SH-SY5Y (cell line): ENCODE data around the gene CMTM4.

Source experiments
- GATA2 ChIP-seq: IDR thresholded peaks from 2 replicates; pipeline ENCODE4 v1.6.1; 2011; ENCODE audit warnings: mild to moderate bottlenecking, low read depth, low read length
- GATA3 ChIP-seq: IDR thresholded peaks from 2 replicates; pipeline ENCODE4 v1.6.1; 2011; ENCODE audit warnings: low read depth, mild to moderate bottlenecking, low read length, moderate library complexity

CMTM4 gene

DNA sequence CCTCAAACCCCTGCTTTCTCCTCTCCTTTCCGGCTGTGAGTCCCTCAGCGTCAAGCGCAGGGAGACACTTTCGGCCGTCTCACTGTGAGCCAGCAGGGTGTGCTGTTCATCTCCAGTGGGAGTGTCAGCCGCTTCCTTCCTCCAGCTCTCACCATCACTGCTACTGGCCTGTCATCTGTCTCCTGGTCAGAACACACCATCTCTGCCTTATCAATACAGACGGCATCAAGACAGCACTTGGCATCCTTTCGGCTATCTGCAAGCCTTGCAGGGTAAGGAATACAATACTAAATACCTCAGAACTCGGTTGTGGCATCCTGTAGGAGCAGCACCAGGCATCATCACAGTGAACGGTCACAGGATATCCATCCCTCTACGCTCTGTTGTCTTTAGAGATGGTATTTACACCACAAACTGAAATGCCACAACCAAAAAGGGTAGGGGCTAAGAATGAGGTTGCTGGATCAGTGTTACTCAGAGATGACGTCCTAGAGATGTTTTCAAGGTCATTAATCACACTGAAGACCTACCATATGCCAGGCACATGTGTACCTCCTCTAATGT lies 20.7 kb upstream of the CMTM4 start:
- TF ChIP-seq GATA3 (no peak), GATA2 (no peak)

DNA sequence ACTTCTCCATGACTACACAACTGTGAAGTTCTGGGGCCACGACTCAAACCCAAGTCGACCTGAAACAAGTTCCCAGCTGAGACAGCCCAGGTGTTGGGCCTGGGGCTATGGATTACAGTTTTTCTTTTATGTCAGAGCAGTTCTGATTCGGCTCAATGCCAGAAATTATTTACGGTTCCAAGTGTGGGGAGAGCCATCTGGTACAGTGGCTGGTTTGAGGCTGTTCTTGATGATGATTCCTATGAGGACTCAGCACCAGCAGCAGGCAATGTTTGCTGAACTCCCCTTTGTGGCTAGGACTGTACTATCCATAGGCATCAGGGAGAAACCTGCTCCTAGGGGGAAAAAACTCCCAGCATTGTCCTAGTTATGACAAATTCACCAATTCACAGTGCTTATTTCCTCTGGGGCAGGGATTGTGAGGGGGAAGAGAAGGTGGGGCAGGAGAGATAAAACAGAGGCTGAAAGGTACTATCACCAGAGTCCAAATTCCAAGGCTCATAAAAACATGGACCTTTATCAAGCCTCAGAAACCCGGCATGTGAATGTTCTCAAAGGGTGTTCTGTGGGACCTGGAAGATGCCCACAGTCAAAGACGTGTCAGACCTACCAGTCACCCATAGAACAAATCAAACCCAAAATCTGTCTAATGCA lies 18.2 kb upstream of the CMTM4 start:
- TF ChIP-seq GATA2 (no peak), GATA3 (no peak)

DNA sequence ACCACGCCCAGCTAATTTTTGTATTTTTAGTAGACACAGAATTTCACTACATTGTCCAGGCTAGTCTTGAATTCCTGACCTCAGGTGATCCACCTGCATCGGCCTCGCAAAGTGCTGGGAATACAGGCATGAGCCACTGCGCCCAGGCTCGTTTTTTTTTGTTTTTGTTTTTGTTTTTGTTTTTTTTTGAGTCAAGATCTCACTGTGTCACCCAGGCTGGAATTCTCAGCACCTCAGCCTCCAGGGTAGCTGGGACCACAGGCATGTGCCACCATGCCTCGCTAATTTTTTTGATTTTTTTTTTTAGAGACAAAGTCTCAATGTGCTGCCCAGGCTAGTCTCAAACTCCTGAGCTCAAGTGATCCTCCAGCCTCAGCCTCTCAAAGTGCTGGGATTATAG lies 17.5 kb upstream of the CMTM4 start:
- TF ChIP-seq GATA3 (no peak), GATA2 (no peak)

DNA sequence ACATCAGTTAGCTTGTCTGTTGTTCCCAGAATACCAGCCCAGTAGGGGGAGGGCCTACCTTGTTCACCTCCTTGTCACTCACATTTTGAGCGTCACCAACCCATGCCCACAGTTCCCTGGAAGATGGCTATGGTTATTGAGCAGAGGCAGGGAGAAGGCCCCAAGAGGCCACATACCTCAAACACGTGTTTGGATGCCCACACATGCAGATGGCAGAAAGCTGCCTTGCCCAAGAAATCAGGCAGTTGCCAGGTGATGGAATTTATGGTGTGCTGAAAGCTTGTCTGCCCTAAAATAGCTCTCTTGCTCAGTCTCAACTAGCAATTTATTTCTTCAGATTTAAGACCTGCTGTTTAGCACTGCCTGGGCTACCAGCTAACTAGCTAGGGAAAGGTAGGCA lies 16.5 kb upstream of the CMTM4 start:
- TF ChIP-seq GATA2 (no peak), GATA3 (no peak)

DNA sequence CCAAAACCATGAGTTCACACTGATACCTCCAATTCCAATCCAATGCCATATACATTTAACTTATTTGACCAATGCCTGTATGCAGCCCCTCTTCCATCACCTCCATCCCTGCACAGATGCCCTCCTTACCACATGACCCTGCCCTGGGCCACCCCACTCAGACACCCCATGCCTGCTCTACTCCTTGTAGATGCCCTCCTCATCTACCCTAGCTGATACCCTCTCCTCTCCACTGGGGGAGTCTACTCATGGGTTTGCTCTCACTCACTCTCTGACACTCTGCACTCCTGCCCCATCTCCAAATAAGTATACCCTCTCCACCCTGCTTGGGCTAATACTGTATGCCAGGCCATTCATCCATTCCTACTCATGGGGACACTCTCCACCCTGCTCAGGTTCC lies 16.0 kb upstream of the CMTM4 start:
- TF ChIP-seq GATA2 (no peak), GATA3 (no peak)

DNA sequence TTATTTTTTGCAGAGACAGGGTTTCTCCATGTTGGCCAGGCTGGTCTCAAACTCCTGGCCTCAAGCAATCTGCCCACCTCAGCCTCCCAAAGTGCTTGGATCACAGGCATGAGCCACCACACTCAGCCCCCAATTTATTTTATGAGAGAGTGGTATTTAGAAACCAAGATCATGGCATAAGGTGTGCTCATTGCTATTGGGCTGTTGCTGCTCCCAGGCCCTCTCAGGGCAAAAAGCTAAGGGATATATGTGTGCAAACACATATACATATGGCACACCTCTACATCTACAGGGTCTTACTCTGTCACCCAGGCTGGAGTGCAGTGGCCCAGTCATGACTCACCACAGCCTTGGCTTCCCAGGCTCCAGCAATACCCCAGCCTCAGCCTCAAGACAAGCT lies 15.0 kb upstream of the CMTM4 start:
- TF ChIP-seq GATA2, result no peak
- TF ChIP-seq GATA3, result no peak

DNA sequence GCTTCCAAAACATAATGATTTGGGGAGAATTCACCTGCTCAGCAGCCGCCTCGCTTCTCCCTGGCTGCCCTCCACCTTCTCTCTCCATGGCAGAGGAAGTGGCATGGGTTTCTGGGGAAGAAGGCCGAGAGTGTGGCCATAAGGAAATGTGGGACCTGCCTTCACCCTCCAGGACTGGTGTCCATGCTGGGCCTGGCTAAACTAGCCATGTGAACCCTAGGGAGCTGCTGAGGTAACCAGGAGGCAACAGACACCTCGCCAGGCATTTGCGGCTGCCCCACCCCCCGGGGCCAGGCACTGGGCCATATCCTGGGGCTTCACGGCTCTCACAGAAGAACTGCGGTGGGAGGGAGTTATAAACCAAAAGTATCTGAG lies 9.9 kb upstream of the CMTM4 start:
- TF ChIP-seq GATA2 (no peak), GATA3 (no peak)

DNA sequence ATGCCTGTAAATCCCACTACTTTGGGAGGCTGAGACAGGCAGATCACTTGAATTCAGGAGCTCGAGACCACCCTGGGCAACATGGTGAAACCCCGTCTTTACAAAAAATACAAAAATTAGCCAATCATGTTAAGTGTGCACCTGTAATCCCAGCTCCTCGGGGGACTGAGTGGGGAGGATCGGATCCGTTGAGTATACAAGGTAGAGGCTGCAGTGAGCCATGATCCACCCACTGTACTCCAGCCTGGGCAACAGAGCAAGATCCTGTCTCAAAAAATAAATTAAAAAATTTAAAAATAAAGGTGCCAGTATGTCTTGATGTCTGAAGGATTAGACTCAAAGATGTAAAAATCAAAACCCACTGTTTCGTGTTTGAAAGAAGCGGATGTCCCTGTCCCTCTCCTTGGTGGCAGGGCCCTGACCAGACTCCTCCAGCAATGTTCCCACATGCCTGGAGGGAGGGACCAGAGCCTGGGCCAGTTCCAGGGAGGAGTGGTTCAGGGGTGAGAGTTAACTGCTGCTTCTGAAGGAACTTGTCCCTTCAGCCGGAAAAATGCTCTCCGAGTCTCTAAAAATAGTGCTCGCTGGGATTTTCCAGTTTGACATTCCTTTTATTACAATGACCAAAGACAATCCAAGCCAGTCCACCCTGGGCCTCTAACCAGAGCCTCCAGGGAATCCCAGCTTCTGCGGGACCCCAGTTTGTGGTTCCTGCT lies 9.4 kb upstream of the CMTM4 start:
- TF ChIP-seq GATA3, result no peak
- no peak for TF ChIP-seq GATA2

DNA sequence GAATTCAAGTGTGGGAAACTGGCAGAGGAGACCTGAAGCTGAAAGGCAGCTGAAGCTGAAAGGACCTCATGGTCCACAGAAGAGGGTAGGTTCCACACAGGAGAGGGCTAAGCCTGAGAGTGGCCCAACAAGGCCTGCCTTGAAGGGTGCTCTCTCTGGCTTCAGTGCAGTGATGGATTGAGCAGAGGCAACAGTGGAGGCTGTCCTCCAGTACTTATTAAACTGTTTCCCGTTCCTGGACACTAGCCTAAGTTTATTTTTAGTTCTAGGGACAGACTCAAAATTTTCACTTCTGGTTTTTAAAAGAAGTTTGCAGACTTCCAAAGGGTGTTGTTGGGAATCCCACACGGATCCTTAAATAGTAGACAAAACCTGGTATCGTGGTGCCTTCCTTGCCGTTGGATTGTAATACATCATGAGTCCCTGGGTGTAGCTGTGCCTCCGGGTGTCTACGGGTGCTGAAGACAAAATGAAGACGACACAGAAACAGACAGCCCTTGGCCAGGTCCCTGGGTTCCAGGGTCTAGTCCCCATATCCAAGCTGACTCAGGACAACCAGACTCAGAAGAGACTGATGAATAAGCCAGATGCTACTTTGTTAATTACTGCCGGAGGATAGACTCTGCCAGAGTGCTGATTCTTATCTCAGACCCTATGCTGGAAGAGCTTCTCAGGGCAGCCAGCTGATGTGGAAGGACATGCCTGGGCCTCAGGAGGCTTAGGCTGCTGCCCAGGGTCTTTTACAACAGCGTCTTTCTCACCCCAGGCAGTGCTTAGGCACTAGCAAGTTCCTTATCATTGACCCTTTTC lies 7.1 kb upstream of the CMTM4 start:
- peak; percentile 96 for TF ChIP-seq GATA2
- peak; percentile 85 for TF ChIP-seq GATA3

DNA sequence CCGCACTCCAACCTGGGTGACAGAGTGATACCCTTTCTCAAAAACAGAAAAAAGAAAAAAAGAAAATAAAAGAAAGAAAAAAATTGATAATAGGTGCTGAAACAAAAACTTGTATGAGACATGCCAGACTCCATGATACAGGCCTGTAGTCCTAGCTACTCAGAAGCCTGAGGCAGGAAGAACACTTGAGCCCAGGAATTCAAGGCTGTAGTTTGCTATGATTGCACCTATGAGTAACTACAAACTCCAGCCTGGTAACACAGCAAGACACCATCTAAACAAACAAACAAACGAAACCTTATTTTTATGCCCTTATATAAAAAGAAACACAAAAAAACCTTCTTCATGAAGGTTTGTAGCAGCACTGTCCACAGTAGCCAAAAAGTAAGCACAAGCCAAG lies 5.0 kb upstream of the CMTM4 start:
- TF ChIP-seq GATA3 (no peak), GATA2 (no peak)

DNA sequence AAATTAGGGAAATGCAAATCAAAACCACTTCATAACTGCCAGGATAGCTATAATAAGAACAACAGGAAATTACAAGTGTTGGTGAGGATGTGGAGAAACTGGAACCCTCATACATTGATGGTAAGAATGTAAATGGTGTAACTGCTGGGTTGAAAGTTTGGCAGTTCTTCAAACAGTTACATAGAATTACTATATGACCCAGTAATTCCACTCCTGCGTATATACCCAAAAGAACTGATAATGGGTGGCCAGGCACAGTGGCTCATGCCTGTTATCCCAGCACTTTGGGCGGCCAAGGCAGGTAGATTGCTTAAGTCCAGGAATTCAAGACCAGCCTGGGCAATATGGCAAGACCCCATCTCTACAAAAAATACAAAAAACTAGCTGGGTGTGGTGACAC lies 4.5 kb upstream of the CMTM4 start:
- TF ChIP-seq GATA2, result no peak
- no peak for TF ChIP-seq GATA3

DNA sequence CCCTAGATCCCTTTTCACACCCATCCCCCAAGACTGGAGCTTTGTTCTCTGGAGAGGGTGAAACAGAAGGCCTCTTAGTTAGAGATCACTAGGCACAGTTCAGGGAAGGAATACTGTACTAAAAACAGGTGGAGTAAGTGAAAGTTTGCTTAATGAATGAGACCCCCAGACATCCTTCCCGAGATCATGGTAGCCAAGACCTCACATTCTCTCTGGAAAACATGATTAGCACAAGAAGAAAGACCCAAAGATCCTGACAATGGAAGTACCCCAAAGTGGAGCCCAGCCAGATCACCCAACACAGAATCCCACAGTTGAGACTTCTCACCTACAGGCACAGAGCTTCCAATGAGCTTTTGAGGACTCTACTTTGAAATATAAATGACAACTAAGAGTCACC lies 3.4 kb upstream of the CMTM4 start:
- no peak for TF ChIP-seq GATA3
- no peak for TF ChIP-seq GATA2

DNA sequence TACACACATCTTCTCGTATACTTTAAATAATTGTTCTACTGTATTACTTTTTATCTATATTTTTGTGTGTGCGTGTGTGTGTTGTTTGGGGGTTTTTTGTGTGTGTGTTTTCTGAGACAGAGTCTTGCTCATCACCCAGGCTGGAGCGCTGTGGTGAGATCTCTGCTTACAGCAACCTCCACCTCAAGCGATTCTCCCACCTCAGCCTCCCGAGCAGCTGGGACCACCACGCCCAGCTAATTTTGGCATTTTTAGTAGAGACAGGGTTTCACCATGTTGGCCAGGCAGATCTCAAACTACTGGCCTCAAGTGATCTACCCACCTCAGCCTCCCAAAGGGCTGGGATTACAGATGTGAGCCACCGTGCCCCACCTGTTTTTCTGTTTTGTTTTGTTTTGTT lies 1.5 kb upstream of the CMTM4 start:
- no peak for TF ChIP-seq GATA3
- no peak for TF ChIP-seq GATA2

DNA sequence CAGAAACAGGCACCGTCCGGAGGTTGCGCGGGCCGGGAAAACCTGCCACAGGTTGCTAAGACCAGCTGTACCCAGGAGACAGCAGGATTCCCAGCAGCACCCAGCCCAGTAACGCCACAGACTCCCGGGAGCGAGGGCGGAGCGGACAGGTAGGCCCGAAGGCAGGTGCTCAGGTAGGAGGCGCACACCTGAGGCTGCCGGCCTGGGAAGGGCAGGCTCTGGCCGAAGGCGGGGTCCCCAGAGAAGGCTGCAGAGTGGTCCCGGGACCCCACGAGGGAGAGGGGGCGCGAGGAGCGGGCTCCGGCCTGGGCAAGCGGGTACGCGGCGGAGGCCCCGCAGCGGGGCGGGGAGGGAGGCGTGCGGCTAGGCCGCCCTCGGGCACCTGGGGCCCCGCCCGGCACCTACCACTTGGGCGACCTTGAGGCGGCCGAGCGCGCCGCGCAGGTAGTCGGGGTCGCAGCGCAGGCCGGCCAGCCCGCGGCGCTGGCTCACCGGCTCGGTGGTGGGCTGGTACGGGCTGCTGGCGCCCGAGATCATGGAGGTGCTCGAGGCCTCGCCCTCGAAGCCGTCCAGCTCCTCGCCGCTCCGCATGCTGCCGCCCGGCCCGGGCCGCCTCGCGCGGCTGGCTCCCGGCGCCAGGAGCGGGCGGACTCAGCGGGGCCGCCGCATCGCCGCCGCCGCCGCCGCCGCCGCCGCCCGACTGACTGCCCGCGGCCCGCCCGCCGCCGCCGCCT lies 441 bp downstream of the CMTM4 start:
- TF ChIP-seq GATA3 (no peak), GATA2 (no peak)

DNA sequence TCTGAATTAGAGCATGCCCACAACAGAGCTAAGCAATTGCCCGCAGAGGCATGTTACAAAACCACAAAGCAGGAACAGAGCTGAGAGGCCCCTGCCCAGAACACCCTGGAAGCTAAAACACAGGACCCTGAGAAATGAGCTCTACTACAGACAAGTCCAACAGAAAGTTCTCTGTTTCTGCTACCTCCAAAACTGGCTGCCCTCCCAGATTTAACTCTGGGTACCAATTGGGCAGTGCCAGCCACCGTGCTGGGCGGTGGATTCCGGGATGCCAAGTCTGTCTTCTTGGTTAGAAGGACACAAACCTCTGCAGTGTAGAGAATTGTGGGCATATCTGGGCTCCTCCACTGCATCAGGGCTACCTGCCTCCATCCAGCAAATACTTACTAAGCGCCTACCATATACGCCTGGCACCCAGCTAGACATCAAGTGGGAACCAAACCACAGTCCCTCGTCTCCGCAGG lies 1.0 kb downstream of the CMTM4 start:
- TF ChIP-seq GATA3, result no peak
- no peak for TF ChIP-seq GATA2
